Stimulated activated CD4-positive, alpha-beta T cell treated with anti-CD3 and anti-CD28 coated beads, Interleukin-4, amount 100 ng/mL, for 48 hours (primary cell): Measurements from ENCODE around the gene RAB42.
A peak's percentile ranks its signal among the peaks of the same experiment; 100 is the strongest.
"Not testable (repeated sequence)": the region's sequence is repeated elsewhere in the genome, so short reads cannot be mapped to it uniquely, and the experiment has no call there.

Experiments
- DNase-seq, 2 donors: peaks; one replicate each; pipeline ENCODE4 v3.0.0-alpha.2; 2020; ENCODE audit warnings: low read depth in 2 of 2

RAB42 gene

GRCh38 chr1:28591708-28592320 is at the start of gene RAB42:
TSS of gene RAB42 (plus strand) at chr1:28592265. CDS start at chr1:28592512, 247 bp downstream.
- no peak for DNase-seq

- no peak for DNase-seq
These were observed 46.8 kb upstream of the RAB42 start for GRCh38 chr1:28545246-28545628.

- no peak for DNase-seq
These were observed 43.7 kb upstream of the RAB42 start for GRCh38 chr1:28548318-28548717.

GRCh38 chr1:28551381-28551780 is 40.7 kb upstream of the RAB42 start:
- no peak for DNase-seq

GRCh38 chr1:28552758-28553663 is 39.1 kb upstream of the RAB42 start, which contains the start of gene TRNAU1AP:
TSS of gene TRNAU1AP (plus strand) at chr1:28553085. CDS start at chr1:28553111, 26 bp downstream.
- DNase-seq: peak; percentile 97 to 98

- no peak for DNase-seq
These were observed 31.2 kb upstream of the RAB42 start for GRCh38 chr1:28560886-28561285.

GRCh38 chr1:28564310-28564709 is 27.8 kb upstream of the RAB42 start:
- no peak for DNase-seq

- no peak for DNase-seq
These were observed 27.0 kb upstream of the RAB42 start for GRCh38 chr1:28565040-28565439.

- DNase-seq: no peak
These were observed 26.3 kb upstream of the RAB42 start for GRCh38 chr1:28565726-28566125.

- no peak for DNase-seq
These were observed 25.1 kb upstream of the RAB42 start for GRCh38 chr1:28566931-28567330.

GRCh38 chr1:28571911-28572310 is 20.2 kb upstream of the RAB42 start:
- DNase-seq: no peak

- DNase-seq: not testable (repeated sequence)
These were observed 19.2 kb upstream of the RAB42 start for GRCh38 chr1:28572891-28573290.

GRCh38 chr1:28573564-28573963 is 18.5 kb upstream of the RAB42 start:
- no peak for DNase-seq

- no peak for DNase-seq
These were observed 14.9 kb upstream of the RAB42 start for GRCh38 chr1:28577052-28577678.

GRCh38 chr1:28577738-28578536 is 14.1 kb upstream of the RAB42 start:
- DNase-seq: no peak

GRCh38 chr1:28578696-28579218 is 13.3 kb upstream of the RAB42 start:
- no peak for DNase-seq

GRCh38 chr1:28579401-28579800 is 12.7 kb upstream of the RAB42 start:
- DNase-seq: no peak

- peak in 1 of 2 donors; percentile 23 for DNase-seq
These were observed 11.1 kb upstream of the RAB42 start for GRCh38 chr1:28580722-28581530.

GRCh38 chr1:28581531-28582247 is 10.4 kb upstream of the RAB42 start:
- DNase-seq: peak; percentile 89 to 91

GRCh38 chr1:28582248-28582615 is 9.8 kb upstream of the RAB42 start:
- no peak for DNase-seq
